Limb (tissue), 2 donors: ENCODE data around the gene HEPN1.
A peak's percentile ranks its signal among the peaks of the same experiment; 100 is the strongest.

Source experiments
- DNase-seq, 2 donors: peaks; one replicate each; pipeline ENCODE4 v3.0.0-alpha.2; 2016; ENCODE audit errors: extremely low spot score in 2 of 2

The HEPN1 gene

GRCh38 chr11:124918950-124919349 lies at the start of gene HEPN1:
TSS of gene HEPN1 (plus strand) at chr11:124919250.
- no peak for DNase-seq

GRCh38 chr11:124869331-124869730 lies 49.7 kb upstream of the HEPN1 start:
- DNase-seq: no peak

GRCh38 chr11:124869856-124870387 lies 49.1 kb upstream of the HEPN1 start:
- no peak for DNase-seq

DNA sequence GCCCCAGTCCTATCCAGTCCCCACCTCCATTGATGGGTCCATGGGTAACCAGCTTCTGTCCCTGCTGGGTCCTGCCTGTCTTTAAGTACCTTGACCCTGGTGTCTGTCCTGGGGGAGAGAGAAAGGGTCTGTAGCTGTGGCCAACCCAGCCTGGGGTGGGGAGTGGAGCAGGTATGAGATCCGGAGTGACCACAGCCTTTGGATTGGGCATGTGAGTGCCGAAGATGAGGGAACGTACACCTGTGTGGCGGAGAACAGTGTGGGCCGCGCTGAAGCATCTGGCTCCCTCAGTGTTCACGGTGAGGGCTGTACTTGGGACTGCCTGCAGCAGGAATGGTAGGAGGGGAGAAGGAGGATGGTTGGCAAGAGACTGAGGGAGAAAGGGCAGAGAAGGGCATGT lies 48.6 kb upstream of the HEPN1 start:
- no peak for DNase-seq

DNA sequence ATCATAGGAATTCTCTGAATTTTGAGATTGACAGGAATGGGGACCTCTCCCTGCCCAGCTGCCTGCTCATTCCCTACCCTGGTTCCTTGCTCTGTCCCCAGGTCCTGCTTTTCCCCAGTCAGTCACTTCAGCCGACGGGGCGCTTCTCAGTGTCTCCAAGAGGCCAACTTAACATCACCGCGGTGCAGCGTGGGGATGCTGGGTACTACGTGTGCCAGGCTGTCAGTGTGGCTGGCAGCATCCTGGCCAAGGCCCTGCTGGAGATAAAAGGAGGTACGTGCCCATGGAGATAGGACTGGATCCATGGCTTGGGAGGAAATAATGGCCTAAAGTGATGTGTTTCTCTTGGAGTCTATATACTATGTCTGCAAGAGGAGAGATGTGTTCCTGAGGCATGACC lies 46.8 kb upstream of the HEPN1 start:
- no peak for DNase-seq

DNA sequence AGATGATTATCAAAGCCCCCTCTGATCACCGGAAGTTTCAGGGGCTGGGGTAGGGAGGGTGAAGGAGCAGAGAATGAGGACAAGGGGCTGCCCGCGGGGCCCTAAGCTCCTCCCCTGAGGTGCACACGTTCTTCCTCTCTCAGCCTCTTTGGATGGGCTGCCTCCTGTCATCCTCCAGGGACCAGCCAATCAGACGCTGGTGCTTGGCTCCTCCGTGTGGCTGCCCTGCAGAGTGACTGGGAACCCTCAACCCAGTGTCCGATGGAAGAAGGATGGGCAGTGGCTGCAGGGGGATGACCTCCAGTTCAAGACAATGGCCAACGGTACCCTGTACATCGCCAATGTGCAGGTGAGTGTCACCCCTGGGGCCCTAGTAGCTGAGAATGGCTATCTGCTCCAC lies 46.3 kb upstream of the HEPN1 start:
- DNase-seq: no peak

GRCh38 chr11:124873951-124874350 lies 45.1 kb upstream of the HEPN1 start:
- DNase-seq: peak in 1 of 2 donors; percentile 38

DNA sequence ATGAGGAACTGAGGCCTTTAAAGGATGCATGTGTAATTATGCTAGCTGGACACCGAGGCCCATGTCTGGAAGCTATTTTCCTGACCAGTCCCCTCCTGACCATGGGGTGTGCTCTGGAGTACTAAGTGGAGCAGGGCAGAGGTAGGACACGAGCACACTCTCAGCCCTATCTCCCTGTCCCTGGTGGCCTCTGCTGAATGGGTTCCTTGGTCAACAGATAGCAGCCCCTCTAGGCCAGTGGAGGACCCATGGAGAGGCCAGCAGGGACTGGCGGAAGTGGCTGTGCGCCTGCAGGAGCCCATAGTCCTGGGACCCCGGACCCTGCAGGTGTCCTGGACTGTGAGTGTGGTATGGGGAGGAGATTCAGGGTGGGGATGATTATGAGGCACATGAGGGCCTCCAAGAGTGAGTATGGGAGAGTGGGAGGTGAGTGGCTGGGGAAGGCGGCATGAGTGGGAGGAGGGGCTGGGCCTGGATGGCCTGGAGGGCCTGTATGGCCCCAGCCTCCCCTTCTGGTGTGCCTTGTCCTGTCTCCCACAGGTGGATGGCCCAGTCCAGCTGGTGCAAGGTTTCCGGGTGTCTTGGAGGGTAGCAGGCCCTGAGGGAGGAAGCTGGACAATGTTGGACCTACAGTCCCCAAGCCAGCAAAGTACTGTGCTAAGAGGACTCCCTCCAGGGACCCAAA lies 44.3 kb upstream of the HEPN1 start:
- DNase-seq: no peak

DNA sequence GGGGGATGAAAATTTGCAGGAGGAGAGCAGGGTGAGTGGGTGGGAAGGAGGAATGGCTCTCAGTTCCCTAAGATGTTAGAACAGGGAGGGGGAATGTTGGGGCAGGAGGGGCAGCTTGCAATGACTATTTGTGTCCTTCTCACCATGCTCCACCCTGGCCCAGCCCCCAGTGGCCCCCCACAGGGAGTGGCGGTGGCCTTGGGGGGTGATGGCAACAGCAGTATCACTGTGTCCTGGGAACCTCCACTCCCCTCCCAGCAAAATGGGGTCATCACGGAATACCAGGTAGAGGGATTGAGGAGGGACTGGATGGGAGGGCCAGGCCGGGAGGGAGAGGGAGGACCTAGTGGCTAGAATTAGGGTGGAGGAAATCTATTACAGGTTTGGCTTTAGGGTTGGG lies 43.6 kb upstream of the HEPN1 start:
- DNase-seq: peak in 1 of 2 donors; percentile 36

- peak; percentile 90 to 92 for DNase-seq
These were observed 42.9 kb upstream of the HEPN1 start for GRCh38 chr11:124875943-124876817.

- DNase-seq: peak in 1 of 2 donors; percentile 43
These were observed 42.0 kb upstream of the HEPN1 start for GRCh38 chr11:124876818-124877630.

- DNase-seq: no peak
These were observed 41.5 kb upstream of the HEPN1 start for GRCh38 chr11:124877631-124877909.

DNA sequence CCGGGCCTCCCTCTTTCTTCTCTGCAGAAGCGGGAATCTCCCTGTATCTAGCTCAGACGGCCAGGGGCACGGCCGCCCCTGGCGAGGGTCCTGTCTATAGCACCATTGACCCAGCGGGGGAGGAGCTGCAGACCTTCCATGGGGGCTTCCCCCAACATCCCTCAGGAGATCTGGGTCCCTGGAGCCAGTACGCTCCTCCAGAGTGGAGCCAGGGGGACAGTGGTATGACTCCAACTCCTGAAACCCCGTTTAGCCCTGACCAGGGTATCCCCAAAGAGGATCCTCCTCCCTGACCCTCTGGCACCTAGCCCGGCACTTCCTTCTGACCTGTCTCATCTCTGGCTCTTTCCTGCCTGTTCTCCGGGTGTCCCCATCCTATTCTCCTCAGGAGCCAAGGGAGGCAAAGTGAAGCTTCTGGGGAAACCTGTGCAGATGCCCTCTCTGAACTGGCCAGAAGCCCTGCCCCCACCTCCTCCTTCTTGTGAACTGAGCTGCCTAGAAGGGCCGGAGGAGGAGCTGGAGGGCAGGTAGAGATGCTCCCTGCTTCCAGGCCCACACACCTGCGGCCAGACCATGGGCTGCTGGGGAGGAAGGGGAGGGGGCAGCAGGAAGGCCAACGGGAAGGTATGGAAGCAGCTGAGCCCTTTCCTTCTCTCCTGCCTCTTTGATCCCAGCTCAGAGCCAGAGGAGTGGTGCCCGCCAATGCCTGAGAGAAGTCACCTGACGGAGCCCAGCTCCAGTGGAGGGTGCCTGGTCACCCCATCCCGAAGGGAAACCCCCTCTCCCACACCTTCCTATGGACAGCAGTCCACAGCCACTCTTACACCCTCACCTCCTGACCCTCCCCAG lies 40.9 kb upstream of the HEPN1 start:
- peak in 1 of 2 donors; percentile 33 for DNase-seq

DNA sequence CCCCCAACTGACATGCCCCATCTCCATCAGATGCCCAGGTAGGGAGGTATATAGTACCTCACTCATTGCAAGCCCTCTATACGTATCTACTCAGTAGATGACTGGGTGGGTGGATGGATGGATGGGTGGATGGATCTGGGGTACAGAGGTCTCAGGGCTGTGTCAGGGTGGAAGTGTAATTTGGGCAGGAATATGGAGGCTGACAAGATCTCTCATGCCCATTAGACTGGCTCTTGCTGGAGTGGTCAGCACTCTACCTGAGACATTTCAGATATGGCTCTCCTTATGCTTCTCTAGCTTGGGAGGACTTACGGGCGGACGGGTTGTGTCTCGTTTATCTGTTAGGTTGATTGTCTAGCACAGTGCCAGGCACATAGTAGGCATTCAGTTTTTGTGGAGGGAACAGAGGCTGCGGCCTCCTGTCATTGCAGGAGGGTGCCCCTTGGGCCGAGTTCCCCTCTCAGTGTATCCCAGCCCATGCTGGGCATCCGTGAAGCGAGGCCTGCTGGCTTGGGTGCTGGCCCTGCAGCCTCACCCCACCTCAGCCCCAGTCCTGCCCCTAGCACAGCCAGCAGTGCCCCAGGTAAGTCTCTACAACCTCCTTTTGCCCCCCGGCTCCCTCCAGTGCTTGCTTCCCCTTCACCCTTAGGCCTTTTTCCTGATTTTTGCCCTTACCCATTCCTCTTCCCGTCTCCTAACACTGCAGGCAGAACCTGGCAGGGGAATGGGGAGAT lies 40.1 kb upstream of the HEPN1 start:
- DNase-seq: peak in 1 of 2 donors; percentile 22

- DNase-seq: peak in 1 of 2 donors; percentile 29
These were observed 39.4 kb upstream of the HEPN1 start for GRCh38 chr11:124879493-124880289.

DNA sequence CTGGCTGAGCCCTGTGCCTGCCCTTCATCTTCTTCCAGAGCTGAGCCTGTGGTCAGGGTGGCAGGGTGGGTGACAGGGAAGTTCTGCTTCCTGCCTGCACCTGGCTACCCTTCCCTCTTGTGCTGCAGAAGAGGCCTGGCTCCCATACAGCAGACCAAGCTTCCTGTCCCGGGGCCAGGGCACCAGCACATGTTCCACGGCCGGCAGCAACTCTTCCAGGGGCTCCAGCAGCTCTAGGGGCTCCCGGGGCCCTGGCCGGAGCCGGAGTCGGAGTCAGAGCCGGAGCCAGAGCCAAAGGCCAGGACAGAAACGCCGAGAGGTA lies 38.8 kb upstream of the HEPN1 start:
- DNase-seq: peak in 1 of 2 donors; percentile 16

GRCh38 chr11:124880958-124881357 lies 38.1 kb upstream of the HEPN1 start:
- DNase-seq: no peak

DNA sequence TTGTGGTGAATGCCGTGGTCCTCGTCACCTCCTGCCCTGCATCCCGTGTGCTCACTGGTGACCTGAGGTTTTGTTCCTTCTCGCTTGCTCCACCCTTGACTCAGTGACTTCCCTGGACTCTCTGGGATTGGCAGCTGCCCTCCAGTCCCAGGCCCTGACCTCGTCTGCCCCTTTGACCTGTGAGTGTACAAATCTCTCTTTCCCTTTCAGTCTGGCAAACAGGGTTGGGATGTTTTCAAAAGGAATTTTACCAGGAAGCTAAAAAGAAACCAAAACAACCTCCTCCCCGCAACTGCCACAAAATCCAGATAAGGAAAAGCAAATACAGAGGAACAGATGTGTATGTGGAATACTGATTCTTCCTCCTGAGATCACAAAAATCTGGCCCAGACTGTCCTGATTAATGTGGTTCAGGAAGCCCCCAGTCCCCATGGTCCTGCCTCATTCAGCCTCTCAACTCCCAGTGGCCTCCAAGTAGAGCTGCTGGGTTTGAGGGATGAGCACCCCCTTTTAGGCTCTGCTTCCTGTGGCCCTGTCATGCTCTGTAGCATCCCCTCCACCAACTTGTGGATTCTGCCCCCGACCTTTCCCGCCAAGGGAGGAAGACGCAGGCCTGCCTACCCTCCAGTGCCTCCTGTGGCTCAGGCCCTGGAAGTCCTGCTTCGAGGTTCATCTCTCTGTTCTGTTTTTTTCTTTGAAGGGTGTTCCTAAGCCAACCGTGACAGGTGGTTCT lies 36.5 kb upstream of the HEPN1 start:
- DNase-seq: peak in 1 of 2 donors; percentile 11

GRCh38 chr11:124884340-124884739 lies 34.7 kb upstream of the HEPN1 start:
- peak in 1 of 2 donors; percentile 12 for DNase-seq
